Smooth muscle cell of the brain vasculature (primary cell): Measurements from ENCODE around the gene KRT222.

Experiments used
- DNase-seq: peaks from one replicate; pipeline ENCODE4 v3.0.0-alpha.2; 2012; ENCODE audit warnings: low read depth, low spot score

KRT222 gene

DNA sequence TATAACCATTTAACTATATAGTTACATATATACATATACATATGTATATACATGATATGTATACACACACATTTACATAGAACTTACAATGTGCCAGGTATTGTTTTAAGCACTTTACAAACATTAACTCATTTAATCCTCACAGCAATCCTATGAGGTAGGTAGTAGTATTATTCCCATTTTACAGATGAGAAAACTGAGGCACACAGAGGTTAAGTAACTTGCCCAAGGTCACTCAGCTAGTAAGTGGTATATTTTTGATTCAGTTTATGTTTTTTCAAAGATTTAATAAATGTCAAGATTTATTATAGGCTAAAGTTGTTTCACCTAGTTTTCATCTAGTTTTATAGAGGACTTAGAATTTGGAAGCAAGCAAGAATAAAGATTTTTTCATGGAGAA is 6.6 kb downstream of the KRT222 start:
- no peak for DNase-seq

DNA sequence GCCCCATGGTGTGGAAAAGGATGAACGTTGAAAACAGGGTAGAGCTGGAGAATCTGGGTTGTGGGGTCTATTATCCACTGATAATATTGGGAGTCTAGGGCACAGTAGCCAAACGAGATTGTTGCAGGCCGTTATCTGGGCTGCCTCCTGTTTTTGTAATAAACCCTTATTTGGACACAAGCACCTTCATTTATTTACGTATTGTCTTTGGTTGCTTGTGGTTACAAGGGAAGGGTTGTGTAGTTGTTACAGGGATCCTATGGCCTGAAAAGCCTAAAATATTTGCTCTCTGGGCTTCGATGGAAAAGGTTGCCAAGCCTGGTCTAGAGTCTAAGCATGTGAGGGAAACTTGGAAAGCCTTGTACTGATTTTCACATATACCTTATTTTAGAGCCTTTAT is 13.0 kb downstream of the KRT222 start:
- DNase-seq = no peak

DNA sequence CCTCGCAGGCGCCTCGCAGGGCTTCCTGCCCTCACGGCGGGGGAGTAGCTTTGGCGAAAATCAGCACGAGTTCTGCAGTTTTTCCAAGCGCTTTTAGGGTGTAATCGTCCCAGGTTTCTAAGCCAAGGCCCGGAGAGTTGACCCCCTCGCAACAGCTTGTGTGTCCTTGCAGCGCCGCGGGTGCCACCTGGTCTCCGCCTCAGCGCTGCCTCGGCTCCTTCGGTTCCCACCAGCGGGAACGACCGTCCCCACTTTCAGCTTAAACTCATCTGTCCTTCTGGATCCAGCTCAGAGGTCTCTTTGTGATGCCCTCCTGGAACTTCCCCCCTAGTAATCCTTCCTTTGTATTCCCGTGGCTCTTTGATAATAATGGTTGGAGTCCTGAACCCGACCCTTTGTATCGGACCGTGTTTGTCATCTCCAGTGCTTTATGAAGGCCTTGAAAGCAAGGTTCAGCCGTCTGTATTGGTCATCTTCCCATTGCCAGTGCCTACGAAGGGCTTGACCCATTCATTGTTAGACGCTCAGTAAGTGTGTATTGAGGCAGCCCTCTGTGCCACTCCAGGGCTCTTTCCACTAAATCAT is 16.5 kb downstream of the KRT222 start:
- DNase-seq = no peak

DNA sequence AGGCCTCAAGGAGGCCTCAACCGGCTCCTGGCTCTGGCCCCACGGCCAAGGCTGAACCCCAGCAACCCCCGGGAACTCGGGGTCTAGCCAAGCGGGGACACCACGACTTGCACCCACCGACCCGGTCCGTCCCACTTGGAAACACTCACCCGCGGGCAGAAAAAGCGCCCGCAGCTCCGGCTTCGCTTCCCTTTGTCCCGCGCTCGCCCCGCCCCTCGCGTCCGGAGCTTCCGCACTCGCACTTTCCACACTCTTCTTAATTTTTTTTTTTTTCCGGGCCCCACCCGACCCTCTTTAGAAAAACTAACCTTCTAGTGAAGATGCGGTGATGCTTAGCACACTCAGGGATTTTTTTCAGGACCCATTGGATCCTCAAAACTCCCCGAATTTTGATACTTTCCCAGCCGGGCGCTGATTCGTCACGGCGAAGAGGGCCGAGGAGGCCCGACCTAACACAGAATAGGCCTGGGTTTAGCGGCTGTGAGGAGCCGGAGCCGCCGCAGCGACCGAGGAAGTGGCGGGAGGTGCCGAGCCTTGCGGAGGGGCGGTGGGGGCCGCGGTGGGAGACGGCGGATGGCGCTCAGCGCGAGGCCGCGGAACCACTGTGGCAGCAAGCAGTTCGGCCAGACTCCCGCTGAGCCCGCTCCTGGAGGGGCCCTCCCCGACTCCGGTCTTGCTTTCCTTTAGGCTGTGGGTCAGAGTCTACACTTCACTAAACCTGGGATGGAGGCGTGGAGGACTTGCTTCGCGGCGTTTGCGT is 17.2 kb downstream of the KRT222 start, which contains the start of gene SMARCE1:
Gene SMARCE1, minus strand, starts transcription at position 195 of the 760 bp plus-strand sequence. CDS start 2,016 bp downstream, outside the sequence.
- peak; percentile 43 for DNase-seq

DNA sequence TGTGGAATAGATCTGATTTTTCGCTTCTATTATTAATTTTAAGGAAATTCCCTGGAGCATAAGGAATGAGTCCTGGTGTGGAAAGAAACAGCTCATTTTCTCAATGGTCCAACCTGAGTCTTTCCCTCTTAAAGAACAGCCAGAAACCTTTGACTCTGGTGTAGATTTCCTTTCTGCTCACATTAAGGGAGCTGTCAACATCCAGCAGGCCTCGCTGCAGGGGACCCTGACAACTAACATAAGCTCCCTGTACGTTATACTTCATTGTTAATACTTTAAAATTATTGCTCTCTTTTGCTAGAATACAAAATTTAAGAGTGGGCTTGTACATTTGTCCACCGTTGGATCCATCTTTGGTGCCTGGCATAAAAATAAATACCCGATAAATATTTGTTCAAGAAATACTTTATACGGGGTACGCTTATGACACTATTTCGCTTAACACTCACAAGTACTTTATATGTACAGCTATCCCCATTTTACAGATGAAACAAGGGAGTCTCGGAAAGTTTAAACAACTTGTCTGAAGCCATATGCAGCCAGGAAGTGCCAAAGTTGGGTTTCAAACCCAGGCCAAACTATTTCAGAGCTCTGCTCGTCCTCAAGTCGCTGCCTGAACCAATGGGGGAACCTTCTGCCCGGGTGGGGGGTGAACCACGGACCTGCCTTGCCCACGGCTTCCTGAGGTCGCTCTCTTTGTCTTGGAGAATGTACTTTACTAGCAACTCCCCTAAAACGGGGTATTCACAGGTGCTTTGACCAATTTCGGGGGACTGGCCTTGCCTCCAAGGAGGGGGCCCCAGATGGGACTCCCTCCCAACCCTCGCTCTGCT is 18.0 kb downstream of the KRT222 start:
- peak; percentile 7 for DNase-seq

DNA sequence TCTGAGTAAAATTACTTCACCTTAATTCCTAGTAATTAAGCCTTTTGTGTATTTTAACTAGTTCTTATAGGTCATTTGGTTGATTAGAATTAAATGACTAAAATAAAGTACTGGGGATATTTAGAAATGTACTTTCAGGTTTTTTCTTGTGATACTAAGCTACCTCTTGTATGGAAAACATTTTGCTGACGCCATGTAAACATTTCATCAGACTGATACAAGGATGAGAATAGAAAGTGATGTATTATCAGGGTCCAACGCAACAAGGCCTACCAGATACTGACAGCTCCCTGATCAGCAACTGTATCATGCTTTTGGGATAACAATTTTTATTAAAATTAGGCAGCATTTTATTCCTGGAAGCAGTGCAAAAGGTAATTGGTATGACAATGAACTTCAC is 19.0 kb downstream of the KRT222 start:
- no peak for DNase-seq

DNA sequence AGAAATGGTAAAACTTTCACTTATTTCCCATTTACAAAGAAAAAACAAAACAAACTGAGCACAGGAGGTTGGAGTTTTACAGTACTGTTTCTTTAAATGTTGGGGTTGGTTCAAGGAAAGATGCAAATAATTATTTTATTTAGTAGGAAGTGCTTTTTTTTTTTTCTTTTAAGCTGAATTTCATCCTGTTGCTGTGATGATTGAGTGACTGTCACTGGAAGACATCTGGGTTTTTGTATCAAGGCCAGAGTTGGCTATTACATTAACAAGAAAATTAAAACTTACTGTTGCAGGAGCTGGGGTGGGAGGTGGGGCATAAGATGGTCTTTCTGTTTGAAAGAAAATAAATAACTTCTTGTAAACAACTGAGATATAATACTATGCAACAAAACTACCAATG is 19.7 kb downstream of the KRT222 start:
- no peak for DNase-seq

DNA sequence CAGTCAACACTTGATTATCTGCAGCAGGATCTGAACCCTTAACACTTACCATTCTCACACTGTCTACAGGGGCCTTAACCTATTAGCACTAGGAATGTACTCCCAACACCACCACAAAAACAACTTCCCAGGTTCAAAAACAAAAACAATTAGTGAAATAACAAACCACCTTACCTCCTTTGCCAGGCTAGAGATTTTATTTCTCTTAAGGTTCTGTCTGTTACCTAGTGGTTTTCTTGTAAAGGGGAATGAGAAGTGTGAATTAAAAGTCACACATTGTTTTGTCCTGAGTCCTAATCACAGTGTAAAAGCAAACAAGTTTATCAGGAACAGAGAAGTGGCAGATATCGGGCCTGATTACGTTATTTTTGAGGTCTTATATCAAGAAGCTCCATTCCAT is 27.0 kb downstream of the KRT222 start:
- DNase-seq = no peak

DNA sequence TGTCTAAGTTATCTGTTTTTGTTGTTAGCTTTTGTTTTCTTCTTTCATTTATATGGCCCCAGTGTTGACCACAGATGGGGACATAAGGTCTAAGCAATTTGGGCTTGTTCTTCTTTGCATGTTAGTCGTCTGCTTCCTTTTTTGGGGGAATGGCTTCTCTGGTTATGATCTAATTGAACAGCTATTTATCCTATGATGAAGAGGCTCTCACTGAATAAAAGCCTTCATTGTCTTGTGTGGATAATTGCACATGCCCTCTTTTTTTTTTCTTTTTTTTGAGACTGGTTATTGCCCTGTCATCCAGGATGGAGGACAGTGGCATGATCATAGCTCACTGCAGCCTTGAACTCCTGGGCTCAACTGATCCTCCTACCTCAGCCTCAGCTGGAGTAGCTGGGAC is 31.1 kb downstream of the KRT222 start:
- DNase-seq = no peak

DNA sequence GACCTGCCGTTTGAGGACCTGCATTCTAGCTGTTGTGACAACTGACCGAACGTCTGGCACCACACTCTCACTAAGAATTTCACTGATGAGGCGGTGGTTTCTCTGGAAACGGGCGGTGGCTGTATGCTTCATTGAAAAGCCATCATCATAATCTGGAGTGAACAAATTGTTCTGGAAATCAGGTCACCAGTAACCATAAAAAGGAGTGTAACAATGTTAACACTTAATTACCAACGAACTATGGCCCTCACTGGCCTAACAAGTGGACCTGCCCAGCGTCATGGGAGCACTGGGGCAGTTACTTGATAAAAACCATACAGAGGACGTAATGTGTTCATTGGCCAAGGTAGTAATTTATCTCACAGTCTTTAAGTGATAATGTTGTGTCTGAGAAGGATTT is 32.8 kb downstream of the KRT222 start:
- no peak for DNase-seq

DNA sequence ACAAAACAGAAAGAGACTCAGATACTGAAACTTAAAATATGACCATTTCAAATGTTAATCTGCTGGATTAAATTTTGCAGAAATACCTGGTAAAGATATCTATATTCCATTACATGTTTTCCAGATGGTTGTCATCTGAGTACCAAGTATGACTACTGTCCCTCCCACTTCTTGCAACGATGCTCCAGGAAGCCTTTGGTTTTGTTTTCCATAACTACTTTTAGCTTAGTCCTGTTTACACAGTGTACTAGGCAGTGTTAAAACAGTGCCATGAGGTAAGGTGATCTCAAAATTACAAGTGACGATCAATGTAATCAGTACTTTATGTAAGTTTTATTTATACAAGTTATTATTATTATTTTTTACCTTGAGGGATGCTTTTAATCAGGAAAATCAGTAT is 35.1 kb downstream of the KRT222 start:
- no peak for DNase-seq

DNA sequence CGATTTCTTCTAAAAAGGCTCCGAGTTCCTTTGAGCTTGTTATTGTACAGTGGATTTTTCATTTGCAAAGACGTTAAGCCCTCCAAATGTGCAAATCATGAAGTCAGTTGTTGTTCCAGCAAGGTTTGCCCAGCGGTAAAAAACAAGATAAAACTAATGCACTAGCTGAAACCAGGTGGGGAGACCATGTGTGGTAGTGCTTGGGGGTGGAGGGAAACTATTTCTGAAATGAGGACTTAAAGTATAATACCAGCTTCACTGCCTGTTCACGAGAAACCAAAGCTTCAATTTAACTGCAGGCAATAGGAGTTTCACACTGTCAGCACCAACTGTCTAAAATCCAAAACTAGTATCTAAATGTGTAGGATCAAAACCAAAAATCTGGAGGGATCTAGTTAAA is 39.7 kb downstream of the KRT222 start:
- no peak for DNase-seq

DNA sequence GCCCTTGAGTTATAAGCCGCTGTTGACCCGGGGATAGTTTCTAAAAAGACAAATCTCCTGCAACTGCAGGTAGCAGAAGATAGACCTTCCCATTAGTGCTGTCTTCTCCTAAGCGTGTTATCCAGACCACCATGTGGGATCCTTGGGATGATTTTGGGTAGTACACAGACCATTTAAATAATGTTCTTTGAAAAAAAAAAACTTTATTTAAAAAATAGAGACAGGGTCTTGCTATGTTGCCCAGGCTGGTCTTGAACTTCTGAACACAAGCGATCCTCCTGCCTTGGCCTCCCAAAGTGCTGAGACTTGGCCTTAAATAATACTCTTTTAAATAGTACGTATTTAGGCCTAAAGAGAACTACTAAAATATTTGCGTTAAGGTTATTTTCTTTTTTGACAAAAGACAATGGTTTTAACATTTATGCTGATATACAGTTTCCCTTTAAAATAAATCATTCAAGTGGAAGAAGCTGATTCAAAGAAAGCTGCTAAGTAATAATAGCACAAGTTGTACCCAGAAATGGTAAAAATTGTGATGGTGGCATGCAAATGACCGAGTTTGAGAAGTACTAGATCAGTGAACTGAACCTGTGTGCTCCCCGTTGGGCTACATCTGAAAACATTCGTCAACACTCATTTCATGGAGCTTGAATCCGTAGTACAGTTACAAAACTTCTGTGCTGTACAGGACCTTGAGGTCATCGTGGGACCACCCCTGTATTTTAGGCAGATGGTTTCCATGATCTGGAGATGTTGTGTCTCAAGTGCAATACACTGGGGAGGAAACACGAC is 41.4 kb downstream of the KRT222 start:
- no peak for DNase-seq

DNA sequence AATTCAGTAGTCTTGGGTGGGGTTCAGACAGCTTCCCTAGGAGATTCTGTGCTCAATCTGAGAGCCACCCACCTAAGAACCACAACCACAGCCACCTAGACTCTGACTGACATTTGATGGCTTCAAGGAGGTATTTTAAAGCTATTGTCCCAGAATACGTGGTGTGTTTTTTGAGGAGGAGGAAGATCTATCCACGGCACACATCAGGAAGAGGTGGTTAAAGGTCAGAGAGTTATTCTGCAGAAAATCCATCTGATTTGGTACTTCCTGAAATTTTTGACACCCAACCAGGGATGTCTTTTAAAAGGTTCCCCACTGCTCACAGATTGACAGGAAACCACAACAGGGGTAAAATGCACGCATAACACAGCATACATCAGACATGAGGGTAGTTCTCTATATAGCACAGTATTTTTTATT is 42.5 kb downstream of the KRT222 start:
- no peak for DNase-seq

DNA sequence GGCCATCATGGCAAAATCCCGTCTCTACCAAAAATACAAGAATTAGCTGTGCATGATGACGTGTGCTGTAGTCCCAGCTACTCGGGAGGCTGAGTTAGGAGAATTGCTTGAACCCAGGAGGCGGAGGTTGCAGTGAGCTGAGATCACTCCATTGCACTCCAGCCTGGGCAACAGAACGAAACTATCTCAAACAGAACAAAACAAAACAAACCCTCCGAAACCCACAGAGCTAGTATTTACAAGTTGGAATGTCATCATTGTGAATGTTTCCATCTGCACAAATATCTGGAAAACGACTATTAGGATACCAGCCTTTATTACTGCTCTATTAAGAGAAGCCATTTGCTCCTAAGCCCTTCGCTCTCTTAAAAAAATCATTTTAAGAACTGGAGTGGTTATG is 43.4 kb downstream of the KRT222 start:
- no peak for DNase-seq

DNA sequence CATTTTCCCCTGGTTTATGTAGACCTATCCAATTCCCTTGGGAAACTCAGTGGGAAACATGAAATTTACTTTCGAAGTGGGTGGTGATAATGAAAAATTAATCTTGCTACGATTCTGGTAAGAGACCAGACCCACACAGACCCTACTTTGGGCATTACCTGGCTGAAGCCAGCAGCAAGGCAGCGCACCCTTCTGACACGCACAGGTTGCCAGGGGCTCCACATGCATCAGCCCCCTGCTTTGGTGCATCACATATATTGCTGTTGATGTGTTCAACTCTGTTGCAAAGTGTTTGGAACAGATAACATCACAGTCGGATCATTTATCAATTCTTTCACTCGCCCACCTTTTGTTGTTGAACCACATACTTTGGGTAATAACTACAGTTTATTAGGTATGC is 44.0 kb downstream of the KRT222 start:
- no peak for DNase-seq

DNA sequence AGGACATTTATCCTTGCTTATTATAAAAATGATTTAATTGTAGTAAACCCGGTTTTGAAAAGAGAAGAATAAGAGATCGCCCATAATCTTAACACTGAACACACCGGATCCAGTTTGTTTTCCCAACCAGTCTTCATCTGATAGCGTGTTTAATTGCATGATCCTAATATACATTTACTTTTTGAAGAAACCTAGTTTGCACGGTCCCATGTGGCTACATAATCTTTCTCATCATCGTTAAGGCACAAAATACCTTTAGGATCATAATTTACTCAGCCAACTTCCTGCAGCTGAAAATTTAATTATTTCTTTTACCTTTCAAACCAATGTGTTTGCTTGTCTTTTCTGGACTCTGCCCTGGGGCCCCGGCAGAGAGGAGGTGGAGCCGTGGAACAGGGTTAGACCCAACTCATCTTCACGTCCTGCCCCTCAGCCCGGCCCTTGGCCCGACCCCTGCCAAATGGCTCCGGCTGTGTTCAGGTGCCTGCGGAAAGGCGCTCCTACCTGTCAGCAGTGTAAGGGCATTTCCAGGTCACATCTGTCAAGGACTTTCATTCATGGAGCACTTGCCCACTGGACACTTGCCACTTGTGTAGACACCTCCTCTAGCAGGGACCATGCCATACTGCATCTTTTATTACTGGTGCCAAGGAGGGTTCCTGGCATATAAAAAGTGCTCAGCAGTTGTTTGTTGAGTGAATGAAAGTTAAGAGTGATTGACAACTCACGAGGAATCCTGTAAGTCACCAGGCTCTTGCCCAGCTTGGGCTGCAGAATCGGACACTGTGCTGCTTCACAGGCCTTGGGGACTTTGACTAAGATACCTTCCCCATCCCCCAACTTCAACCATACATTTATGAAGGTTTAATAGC is 46.0 kb downstream of the KRT222 start:
- no peak for DNase-seq

DNA sequence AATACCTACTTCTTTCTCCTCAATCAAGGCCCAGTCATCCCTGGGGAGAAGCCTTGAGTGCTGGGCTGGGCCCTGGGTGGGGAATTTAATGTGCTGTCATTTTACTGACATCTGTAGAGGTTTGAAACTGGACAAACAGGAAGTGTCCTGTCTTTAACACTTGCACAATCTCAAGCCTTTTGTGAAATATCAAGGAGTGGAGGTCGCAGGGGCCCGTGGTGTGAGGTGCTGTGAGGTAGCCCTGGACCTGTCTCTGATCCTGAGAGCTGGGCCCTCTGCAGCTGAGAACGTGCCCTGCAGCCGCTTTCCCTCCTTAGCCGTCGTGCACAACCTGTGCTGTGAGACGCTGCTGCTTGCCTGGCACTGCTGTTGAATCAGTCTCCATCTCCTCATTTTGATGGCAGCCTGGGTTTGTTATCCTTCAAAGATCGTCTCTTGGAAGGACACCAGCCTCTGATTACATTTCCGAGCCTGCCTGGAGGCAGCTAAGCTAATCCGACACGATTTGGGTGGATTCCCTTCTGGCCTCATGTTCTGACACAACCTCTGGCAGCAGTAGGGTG is 47.2 kb downstream of the KRT222 start:
- no peak for DNase-seq

DNA sequence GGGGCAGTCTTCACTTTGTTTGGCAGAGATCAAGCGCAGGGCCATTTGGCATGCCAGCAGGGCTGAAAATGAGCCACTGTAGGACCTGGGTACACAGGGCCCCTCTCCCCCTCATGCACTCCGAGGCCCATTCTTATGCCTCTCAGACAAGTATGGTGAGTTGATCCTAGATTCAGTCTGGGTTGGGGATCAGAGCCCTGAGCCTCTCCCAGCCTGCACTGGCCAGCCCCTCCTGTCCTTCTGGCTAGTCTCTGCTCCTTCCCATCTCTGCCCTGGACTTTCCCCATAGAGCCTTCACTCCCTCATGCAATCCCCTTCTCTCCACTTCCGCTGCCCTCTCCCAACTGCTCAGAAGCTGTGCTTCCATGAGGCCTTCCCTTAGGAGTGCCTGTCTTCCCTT is 48.4 kb downstream of the KRT222 start:
- DNase-seq = no peak

DNA sequence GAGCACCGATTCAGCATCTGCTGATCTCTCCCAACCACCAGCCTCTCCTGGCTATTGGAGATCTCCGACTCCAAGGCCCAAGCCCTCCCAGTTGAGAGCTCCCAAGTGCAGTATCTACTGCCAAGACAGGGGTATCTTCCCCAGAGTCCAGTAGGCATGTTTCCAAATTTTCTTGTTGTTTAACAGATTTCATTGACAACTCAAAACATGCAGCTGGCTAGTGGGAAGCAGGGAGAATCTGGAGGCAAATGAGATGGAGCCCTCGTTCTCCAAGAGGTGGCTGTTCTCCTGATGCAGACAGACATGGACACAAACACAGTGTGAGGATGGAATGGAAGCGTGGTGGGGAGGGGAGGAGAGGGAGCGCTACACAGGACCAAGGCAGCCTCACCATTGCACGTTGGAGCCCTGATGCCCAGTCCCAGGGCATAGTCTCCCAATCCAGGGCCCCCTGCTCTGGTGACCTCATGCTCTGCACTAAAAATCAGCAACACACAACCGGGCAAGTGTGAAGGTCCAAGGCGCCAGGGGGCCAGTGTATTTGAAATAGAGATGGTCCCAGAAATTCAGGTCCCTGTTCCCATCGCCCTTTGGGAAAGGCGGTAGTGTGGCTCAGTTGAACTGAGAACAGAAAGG is 49.0 kb downstream of the KRT222 start:
- DNase-seq = no peak
